Vagina (tissue), 2 donors: Measurements from ENCODE around the gene PPARA. TPM values are rescaled to one million over a fixed set of nuclear protein-coding genes. Genes with fewer than 3 reads are reported as not detected.

ENCODE experiments used
- DNase-seq, 2 donors: peaks; one replicate each; pipeline ENCODE4 v3.0.0-alpha.2; 2017; ENCODE audit errors: extremely low spot score in 2 of 2
- H3K27ac ChIP-seq: fragments of 200-600 bp; sonication (generic); one replicate; pipeline ENCODE4 v1.5.1; 2019
- H3K27me3 ChIP-seq: fragments of 200-600 bp; sonication (generic); one replicate; pipeline ENCODE4 v1.5.1; 2019
- H3K36me3 ChIP-seq, 2 donors: fragments of 200-600 bp; sonication (generic); one replicate each; pipeline ENCODE4 v1.5.1; 2017 to 2019
- H3K4me1 ChIP-seq: fragments of 200-600 bp; sonication (generic); one replicate; pipeline ENCODE4 v1.5.1; 2019
- H3K4me3 ChIP-seq, 2 donors: fragments of 200-600 bp; sonication (generic); 1 replicate in 1 of 2; 2 replicates in 1 of 2; pipeline ENCODE4 v1.5.1; 2016 to 2019
- H3K9me3 ChIP-seq: fragments of 200-600 bp; sonication (generic); one replicate; pipeline ENCODE4 v1.5.1; 2019
- POLR2A ChIP-seq, 2 donors: fragments of 450-650 bp; IDR thresholded peaks; one replicate each; pipeline ENCODE4 v1.6.1; 2017; ENCODE audit warnings: antibody characterized with exemption in 2 of 2, mild to moderate bottlenecking in 2 of 2, moderate library complexity in 2 of 2
- POLR2AphosphoS5 ChIP-seq, 2 donors: sonication (generic); formaldehyde crosslinking; IDR thresholded peaks; one replicate each; pipeline ENCODE4 v1.9.0; 2017; ENCODE audit warnings: antibody characterized with exemption in 2 of 2, mild to moderate bottlenecking in 2 of 2, low read depth in 1 of 2; ENCODE audit not compliant: insufficient read depth in 1 of 2
- intact Hi-C: fragments of 100-400 bp; cut with DNase I; formaldehyde crosslinking; loops from one replicate; pipeline ENCODE4 v1.15.1; 2023
- microRNA counts, 2 donors: library from miRNA; unstranded; fragments of <30 nt; microRNA quantifications; one replicate each; lab custom pipeline; 2016 to 2017
- total RNA-seq: library from RNA; depleted of rRNA; stranded (reverse); fragments of >200 nt; gene quantifications from one replicate; pipeline ENCODE4 v1.2.3, GENCODE V29; 2016
- TF ChIP-seq, protein P1 (sequence below), 3 experiments: fragments of 450-650 bp in 2 of 3; fragments of 200-600 bp in 1 of 3; sonication (generic) in 1 of 3; IDR thresholded peaks; one replicate each; pipeline ENCODE4 v1.5.1; 2017 to 2019; ENCODE audit warnings: antibody characterized with exemption in 3 of 3, mild to moderate bottlenecking in 2 of 3, moderate library complexity in 2 of 3

Gene PPARA
- total RNA-seq, 1 donor from 2014 or later = 13.5 TPM

DNA sequence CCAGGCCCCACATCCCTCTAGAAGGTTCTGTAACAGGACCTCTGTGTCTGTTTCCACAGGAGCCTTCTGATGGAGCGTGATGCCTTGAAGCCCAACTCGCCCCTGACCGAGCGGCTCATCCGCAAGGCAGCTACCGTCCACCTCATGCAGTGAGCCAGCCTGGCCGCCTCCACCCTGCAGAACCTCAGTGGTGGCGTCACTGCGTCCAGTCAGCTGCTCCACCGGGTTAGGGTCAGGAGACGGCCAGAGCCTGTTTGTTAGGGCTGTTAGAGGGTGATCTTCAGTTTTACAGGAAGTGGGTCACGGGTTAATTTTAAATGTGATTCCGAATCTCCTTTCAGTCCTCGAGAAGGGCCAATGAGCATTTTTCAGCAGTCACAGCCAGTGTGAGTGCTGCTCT, 142.4 kb downstream of the PPARA start:
- H3K4me1 ChIP-seq = peaks cover 20% of the 10 kb centered on the region
- H3K9me3 ChIP-seq = no peaks in the 10 kb centered on the region
- intact Hi-C loops = loop anchor here (10.0 kb wide), 1 partner anchor 298 kb away; no protein-coding TSS in a partner anchor
- no peaks in the 10 kb centered on the region for H3K27me3 ChIP-seq
- no peak for DNase-seq
- TF ChIP-seq, protein P1, sequence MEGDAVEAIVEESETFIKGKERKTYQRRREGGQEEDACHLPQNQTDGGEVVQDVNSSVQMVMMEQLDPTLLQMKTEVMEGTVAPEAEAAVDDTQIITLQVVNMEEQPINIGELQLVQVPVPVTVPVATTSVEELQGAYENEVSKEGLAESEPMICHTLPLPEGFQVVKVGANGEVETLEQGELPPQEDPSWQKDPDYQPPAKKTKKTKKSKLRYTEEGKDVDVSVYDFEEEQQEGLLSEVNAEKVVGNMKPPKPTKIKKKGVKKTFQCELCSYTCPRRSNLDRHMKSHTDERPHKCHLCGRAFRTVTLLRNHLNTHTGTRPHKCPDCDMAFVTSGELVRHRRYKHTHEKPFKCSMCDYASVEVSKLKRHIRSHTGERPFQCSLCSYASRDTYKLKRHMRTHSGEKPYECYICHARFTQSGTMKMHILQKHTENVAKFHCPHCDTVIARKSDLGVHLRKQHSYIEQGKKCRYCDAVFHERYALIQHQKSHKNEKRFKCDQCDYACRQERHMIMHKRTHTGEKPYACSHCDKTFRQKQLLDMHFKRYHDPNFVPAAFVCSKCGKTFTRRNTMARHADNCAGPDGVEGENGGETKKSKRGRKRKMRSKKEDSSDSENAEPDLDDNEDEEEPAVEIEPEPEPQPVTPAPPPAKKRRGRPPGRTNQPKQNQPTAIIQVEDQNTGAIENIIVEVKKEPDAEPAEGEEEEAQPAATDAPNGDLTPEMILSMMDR (IDR thresholded peaks at IDR 0.05) = no peak
- TF ChIP-seq POLR2A (IDR thresholded peaks at IDR 0.05) = no peak
- TF ChIP-seq POLR2AphosphoS5 (IDR thresholded peaks at IDR 0.05; ENCODE audit: insufficient read depth in 1 of 2, low read depth in 1 of 2) = no peak
- no peak overlapping the region for H3K27ac ChIP-seq
- peaks cover 0 to 17% of the 10 kb centered on the region in 2 donors for H3K36me3 ChIP-seq
- H3K4me3 ChIP-seq = no peak overlapping the region

MicroRNAs encoded within 50 kb of the gene (microRNA counts, 767-probe panel; counts per million panel counts)
- microRNA hsa-let-7b-5p (lab: Ali Mortazavi, UCI) = 9,609 to 10,080 counts per million in 2 donors

Other genes with a start within 250 kb of the PPARA start
- 7.1 TPM for gene WNT7B, start 173.4 kb upstream of the PPARA start, total RNA-seq
- gene CDPF1, start 99.8 kb downstream of the PPARA start, total RNA-seq = 22.1 TPM
- gene PKDREJ, start 112.8 kb downstream of the PPARA start, total RNA-seq = not detected
- gene TTC38, start 117.5 kb downstream of the PPARA start, total RNA-seq = 58.7 TPM
- 2.2 TPM for gene GTSE1, start 146.3 kb downstream of the PPARA start, total RNA-seq
- 37.1 TPM for gene TRMU, start 185.2 kb downstream of the PPARA start, total RNA-seq